Neural cell (in vitro differentiated cells): Measurements from ENCODE around the gene PAPOLA. TPM values are rescaled to one million over a fixed set of nuclear protein-coding genes. Genes with fewer than 3 reads are reported as not detected.

ENCODE experiments used
- H2AFZ ChIP-seq: fragments of 200-600, 300-800 bp; sonication (generic), shearing (Covaris generic); 2 replicates; pipeline ENCODE4 v1.6.0; 2014; ENCODE audit warnings: low read depth, mild to moderate bottlenecking, antibody characterized with exemption, low read length, moderate library complexity
- H3F3A ChIP-seq: fragments of 200-600 bp; shearing (Covaris generic); 2 replicates; pipeline ENCODE4 v1.6.1; 2016; ENCODE audit warnings: mild to moderate bottlenecking, moderate library complexity, mixed read lengths, antibody characterized with exemption, low read length; ENCODE audit not compliant: insufficient read depth, poor library complexity, severe bottlenecking
- H3K27ac ChIP-seq: fragments of 200-600, 300-800 bp; sonication (generic), shearing (Covaris generic); 2 replicates; pipeline ENCODE4 v1.5.1; 2014; ENCODE audit warnings: mild to moderate bottlenecking, low read length, moderate library complexity
- H3K27me3 ChIP-seq: fragments of 300-800, 200-600 bp; sonication (generic), shearing (Covaris generic); 2 replicates; pipeline ENCODE4 v1.6.0; 2014; ENCODE audit warnings: mild to moderate bottlenecking, low read depth, low read length, moderate library complexity; ENCODE audit not compliant: insufficient read depth
- H3K36me3 ChIP-seq: fragments of 300-800, 200-600 bp; sonication (generic), shearing (Covaris generic); 2 replicates; pipeline ENCODE4 v1.5.1; 2014; ENCODE audit warnings: mild to moderate bottlenecking, antibody characterized with exemption, low read length, moderate library complexity; ENCODE audit not compliant: insufficient read depth
- H3K4me2 ChIP-seq: fragments of 300-800, 200-600 bp; sonication (generic), shearing (Covaris generic); 2 replicates; pipeline ENCODE4 v1.6.0; 2014; ENCODE audit warnings: mild to moderate bottlenecking, low read length
- H3K4me3 ChIP-seq: fragments of 300-800, 200-600 bp; sonication (generic), shearing (Covaris generic); 2 replicates; pipeline ENCODE4 v1.5.1; 2014; ENCODE audit warnings: mild to moderate bottlenecking, low read length, moderate library complexity
- H3K79me2 ChIP-seq: fragments of 200-600 bp; shearing (Covaris generic); replicated peaks from 2 replicates; pipeline ENCODE4 v1.6.0; 2014; ENCODE audit warnings: mild to moderate bottlenecking, low read length, moderate library complexity; ENCODE audit not compliant: insufficient read depth
- H3K9ac ChIP-seq: fragments of 300-800, 200-600 bp; sonication (generic), shearing (Covaris generic); 2 replicates; pipeline ENCODE4 v1.6.1; 2016; ENCODE audit warnings: mild to moderate bottlenecking, low read length, mixed read lengths
- H3K9me2 ChIP-seq: fragments of 200-600 bp; shearing (Covaris generic); 2 replicates; pipeline ENCODE4 v1.6.1; 2016; ENCODE audit warnings: mild to moderate bottlenecking, low read length, mixed read lengths; ENCODE audit not compliant: insufficient read depth
- H3K9me3 ChIP-seq: fragments of 200-600, 300-800 bp; sonication (generic), shearing (Covaris generic); 2 replicates; pipeline ENCODE4 v1.6.1; 2016; ENCODE audit warnings: mild to moderate bottlenecking, mixed run types, low read length, moderate library complexity, mixed read lengths
- H4K20me1 ChIP-seq: fragments of 200-600 bp; shearing (Covaris generic); 2 replicates; pipeline ENCODE4 v1.6.1; 2016; ENCODE audit warnings: mild to moderate bottlenecking, mixed run types; ENCODE audit not compliant: insufficient read depth
- EP300 ChIP-seq: fragments of 450-650 bp; conservative IDR thresholded peaks from 2 replicates; pipeline ENCODE4 v1.6.1; 2014; ENCODE audit warnings: antibody characterized with exemption, mild to moderate bottlenecking, moderate library complexity; ENCODE audit not compliant: poor library complexity, severe bottlenecking
- EZH2 ChIP-seq: fragments of 200-600, 300-800 bp; shearing (Covaris generic), sonication (generic); IDR thresholded peaks from 2 replicates; pipeline ENCODE4 v1.6.1; 2014; ENCODE audit warnings: antibody characterized with exemption, low read length, borderline replicate concordance, mild to moderate bottlenecking; ENCODE audit not compliant: insufficient read depth, poor library complexity, severe bottlenecking
- MXI1 ChIP-seq: fragments of 450-650 bp; conservative IDR thresholded peaks from 2 replicates; pipeline ENCODE4 v1.6.1; 2014; ENCODE audit warnings: antibody characterized with exemption, mild to moderate bottlenecking; ENCODE audit not compliant: poor library complexity, severe bottlenecking
- POLR2AphosphoS5 ChIP-seq: IDR thresholded peaks from 2 replicates; pipeline ENCODE4 v1.6.1; 2012
- RAD21 ChIP-seq: fragments of 450-650 bp; conservative IDR thresholded peaks from 2 replicates; pipeline ENCODE4 v1.6.1; 2014; ENCODE audit warnings: antibody characterized with exemption, mild to moderate bottlenecking, moderate library complexity
- REST ChIP-seq: IDR thresholded peaks from 2 replicates; pipeline ENCODE4 v1.6.1; 2012; ENCODE audit warnings: borderline replicate concordance
- SMC3 ChIP-seq: fragments of 450-650 bp; conservative IDR thresholded peaks from 2 replicates; pipeline ENCODE4 v1.6.1; 2014; ENCODE audit warnings: antibody characterized with exemption, mild to moderate bottlenecking, moderate library complexity; ENCODE audit not compliant: poor library complexity
- TAF1 ChIP-seq: IDR thresholded peaks from 2 replicates; pipeline ENCODE4 v1.6.1; 2012; ENCODE audit warnings: low read depth
- polyA plus RNA-seq: library from polyadenylated mRNA; depleted of rRNA; stranded (reverse); fragments of >200 nt; gene quantifications from 2 replicates; pipeline ENCODE4 v1.2.3, GENCODE V29; 2014
- TF ChIP-seq, protein P1 (sequence below): fragments of 450-650 bp; IDR thresholded peaks from 2 replicates; pipeline ENCODE4 v1.5.1; 2014; ENCODE audit warnings: antibody characterized with exemption, mild to moderate bottlenecking, moderate library complexity; ENCODE audit not compliant: poor library complexity, severe bottlenecking

The PAPOLA gene
- polyA plus RNA-seq, 1 donor from 2014 or later: 150 TPM

GRCh38 chr14:96493178-96493577 is 9.0 kb upstream of the PAPOLA start:
- Histone ChIP-seq H3K4me3 (no peak overlapping the region), H3K9ac (no peak overlapping the region), H3K9me2 (no peaks in the 10 kb centered on the region), H3K4me2 (no peak overlapping the region), H3F3A (no peaks in the 10 kb centered on the region), H3K27me3 (no peaks in the 10 kb centered on the region), H3K27ac (no peak overlapping the region), H3K36me3 (no peaks in the 10 kb centered on the region), H3K79me2 (no peaks in the 10 kb centered on the region), H4K20me1 (no peaks in the 10 kb centered on the region), H2AFZ (no peak overlapping the region), H3K9me3 (no peaks in the 10 kb centered on the region)
- TF ChIP-seq RAD21 (no peak), SMC3 (no peak), MXI1 (no peak), TAF1 (no peak), EP300 (no peak), REST (no peak), EZH2 (no peak), POLR2AphosphoS5 (no peak)

DNA sequence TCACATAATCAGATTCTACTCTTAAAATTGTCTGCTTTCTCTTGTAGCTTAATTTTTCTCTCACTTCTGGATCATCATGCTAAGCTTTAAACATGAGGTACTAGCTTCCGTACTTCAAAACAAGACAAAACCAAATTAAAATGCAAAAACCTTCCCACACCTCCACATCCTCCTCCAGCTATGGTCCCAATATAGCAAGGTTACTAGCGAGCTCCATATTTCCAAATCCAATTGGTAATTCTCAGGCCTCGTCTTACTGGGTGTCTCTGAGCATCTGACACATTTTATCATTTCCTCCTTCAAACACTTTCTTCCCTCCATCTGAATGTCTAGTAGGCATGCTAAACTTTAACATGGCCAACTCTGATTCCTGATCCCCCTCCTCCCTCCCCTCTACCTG is 7.9 kb upstream of the PAPOLA start:
- Histone ChIP-seq H3K9me2 (no peaks in the 10 kb centered on the region), H3K27me3 (no peaks in the 10 kb centered on the region), H3K9me3 (no peaks in the 10 kb centered on the region), H3K79me2 (no peaks in the 10 kb centered on the region), H3F3A (no peaks in the 10 kb centered on the region), H3K36me3 (no peaks in the 10 kb centered on the region), H4K20me1 (no peaks in the 10 kb centered on the region), H2AFZ (no peak overlapping the region), H3K27ac (no peak overlapping the region), H3K9ac (no peak overlapping the region), H3K4me2 (no peak overlapping the region), H3K4me3 (no peak overlapping the region)
- TF ChIP-seq EZH2: no peak
- TF ChIP-seq MXI1: no peak
- no peak for TF ChIP-seq REST
- TF ChIP-seq, protein P1, sequence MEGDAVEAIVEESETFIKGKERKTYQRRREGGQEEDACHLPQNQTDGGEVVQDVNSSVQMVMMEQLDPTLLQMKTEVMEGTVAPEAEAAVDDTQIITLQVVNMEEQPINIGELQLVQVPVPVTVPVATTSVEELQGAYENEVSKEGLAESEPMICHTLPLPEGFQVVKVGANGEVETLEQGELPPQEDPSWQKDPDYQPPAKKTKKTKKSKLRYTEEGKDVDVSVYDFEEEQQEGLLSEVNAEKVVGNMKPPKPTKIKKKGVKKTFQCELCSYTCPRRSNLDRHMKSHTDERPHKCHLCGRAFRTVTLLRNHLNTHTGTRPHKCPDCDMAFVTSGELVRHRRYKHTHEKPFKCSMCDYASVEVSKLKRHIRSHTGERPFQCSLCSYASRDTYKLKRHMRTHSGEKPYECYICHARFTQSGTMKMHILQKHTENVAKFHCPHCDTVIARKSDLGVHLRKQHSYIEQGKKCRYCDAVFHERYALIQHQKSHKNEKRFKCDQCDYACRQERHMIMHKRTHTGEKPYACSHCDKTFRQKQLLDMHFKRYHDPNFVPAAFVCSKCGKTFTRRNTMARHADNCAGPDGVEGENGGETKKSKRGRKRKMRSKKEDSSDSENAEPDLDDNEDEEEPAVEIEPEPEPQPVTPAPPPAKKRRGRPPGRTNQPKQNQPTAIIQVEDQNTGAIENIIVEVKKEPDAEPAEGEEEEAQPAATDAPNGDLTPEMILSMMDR: no peak
- no peak for TF ChIP-seq TAF1
- no peak for TF ChIP-seq SMC3
